Left renal cortex interstitium (tissue), 4 donors: ENCODE data around the gene TBC1D22A. TPM values are rescaled to one million over a fixed set of nuclear protein-coding genes. Genes with fewer than 3 reads are reported as not detected.

Experiments used
- DNase-seq, 4 donors: peaks; one replicate each; pipeline ENCODE4 v3.0.0-alpha.2; 2013; ENCODE audit warnings: low read depth in 4 of 4, low spot score in 2 of 4, missing footprints in 1 of 4
- polyA plus RNA-seq, 4 donors: library from polyadenylated mRNA; unstranded; fragments of 120-200 nt; gene quantifications; one replicate each; pipeline ENCODE4 v1.2.1, GENCODE V29; 2013; ENCODE audit not compliant: insufficient read length in 4 of 4

The TBC1D22A gene
- polyA plus RNA-seq, 4 donors: 17.1 to 19.2 (median 18.4) TPM

- DNase-seq: no peak
Observed at GRCh38 chr22:47060718-47061117, 298.3 kb downstream of the TBC1D22A start.

- DNase-seq: no peak
Observed at GRCh38 chr22:47061226-47061625, 298.8 kb downstream of the TBC1D22A start.

- DNase-seq: no peak
Observed at GRCh38 chr22:47062126-47062525, 299.7 kb downstream of the TBC1D22A start.

GRCh38 chr22:47063071-47063509 is 300.6 kb downstream of the TBC1D22A start:
- DNase-seq: no peak

GRCh38 chr22:47063606-47064005 is 301.2 kb downstream of the TBC1D22A start:
- no peak for DNase-seq

GRCh38 chr22:47064016-47064415 is 301.6 kb downstream of the TBC1D22A start:
- no peak for DNase-seq

- DNase-seq: no peak
Observed at GRCh38 chr22:47064416-47064815, 302.0 kb downstream of the TBC1D22A start.

GRCh38 chr22:47065756-47066615 is 303.5 kb downstream of the TBC1D22A start:
- DNase-seq: no peak

- DNase-seq: no peak
Observed at GRCh38 chr22:47066616-47066905, 304.1 kb downstream of the TBC1D22A start.

GRCh38 chr22:47067321-47067890 is 305.0 kb downstream of the TBC1D22A start:
- no peak for DNase-seq

GRCh38 chr22:47067911-47068625 is 305.6 kb downstream of the TBC1D22A start:
- no peak for DNase-seq

- no peak for DNase-seq
Observed at GRCh38 chr22:47068626-47068996, 306.2 kb downstream of the TBC1D22A start.

- DNase-seq: no peak
Observed at GRCh38 chr22:47069270-47069669, 306.8 kb downstream of the TBC1D22A start.

GRCh38 chr22:47071078-47071806 is 308.8 kb downstream of the TBC1D22A start:
- no peak for DNase-seq

GRCh38 chr22:47071807-47072641 is 309.6 kb downstream of the TBC1D22A start:
- DNase-seq: no peak

- DNase-seq: no peak
Observed at GRCh38 chr22:47072642-47072967, 310.2 kb downstream of the TBC1D22A start.

GRCh38 chr22:47073075-47073474 is 310.6 kb downstream of the TBC1D22A start:
- no peak for DNase-seq

- DNase-seq: no peak
Observed at GRCh38 chr22:47074105-47074504, 311.7 kb downstream of the TBC1D22A start.

GRCh38 chr22:47075568-47075967 is 313.1 kb downstream of the TBC1D22A start:
- DNase-seq: no peak

GRCh38 chr22:47076758-47077157 is 314.3 kb downstream of the TBC1D22A start:
- no peak for DNase-seq
